ENCODE data around the gene NTN5. TPM values are rescaled to one million over a fixed set of nuclear protein-coding genes. Genes with fewer than 3 reads are reported as not detected.
A peak's percentile ranks its signal among the peaks of the same experiment; 100 is the strongest.
"Not testable (repeated sequence)": the region's sequence is repeated elsewhere in the genome, so short reads cannot be mapped to it uniquely, and the experiment has no call there.

The NTN5 gene
- total and polyA plus RNA-seq, 12 donors, result 0.11 to 2.4 (median 0.42) TPM; not detected in 3

GRCh38 chr19:48687776-48688175 is 15.0 kb upstream of the NTN5 start:
- no peak overlapping the region for H3K4me3 ChIP-seq
- no peak overlapping the region for H3K27ac ChIP-seq
- TF ChIP-seq POLR2A (IDR thresholded peaks at IDR 0.05) (no peak), CTCF (IDR thresholded peaks at IDR 0.05) (no peak)
- no peaks in the 10 kb centered on the region for H3K36me3 ChIP-seq (replicated peaks in 1 of 2)
- no peak for DNase-seq
- no peaks in the 10 kb centered on the region for H3K4me1 ChIP-seq (replicated peaks in 1 of 2)
- H3K9me3 ChIP-seq (replicated peaks in 1 of 3), result no peaks in the 10 kb centered on the region
- WGBS, 4 donors, result 91 to 96% (median 94%) methylated on average over 2 to 3 of the region's 3 CpGs
- no peaks in the 10 kb centered on the region for H3K27me3 ChIP-seq
- intact Hi-C loops (cut with DNase I), result no loop called here

GRCh38 chr19:48686637-48687036 is 13.8 kb upstream of the NTN5 start:
- 91 to 97% (median 96%) methylated on average over 6 to 7 of the region's 7 CpGs for WGBS, 4 donors
- H3K9me3 ChIP-seq (replicated peaks in 1 of 3); DNase-seq; H3K36me3 ChIP-seq (replicated peaks in 1 of 2); intact Hi-C loops (cut with DNase I); H3K4me1 ChIP-seq (replicated peaks in 1 of 2); H3K27me3 ChIP-seq; H3K4me3 ChIP-seq; H3K27ac ChIP-seq: not testable (repeated sequence)

- no peaks in the 10 kb centered on the region for H3K4me1 ChIP-seq (replicated peaks in 1 of 2)
- TF ChIP-seq CTCF (IDR thresholded peaks at IDR 0.05), result no peak
- no peak for TF ChIP-seq POLR2A (IDR thresholded peaks at IDR 0.05)
- 42 to 53% (median 48%) methylated on average over 3 of the region's 3 CpGs for WGBS, 4 donors
- H3K27me3 ChIP-seq, result no peaks in the 10 kb centered on the region
- intact Hi-C loops (cut with DNase I), result no loop called here
- H3K36me3 ChIP-seq (replicated peaks in 1 of 2), result no peaks in the 10 kb centered on the region
- H3K9me3 ChIP-seq (replicated peaks in 1 of 3), result no peaks in the 10 kb centered on the region
- peak in 2 of 7 donors; percentile 52 to 69 for DNase-seq
- no peak overlapping the region for H3K27ac ChIP-seq
- H3K4me3 ChIP-seq, result no peak overlapping the region
Measured at GRCh38 chr19:48686088-48686487, 13.3 kb upstream of the NTN5 start.

GRCh38 chr19:48685583-48685982 is 12.8 kb upstream of the NTN5 start:
- Histone ChIP-seq H3K27ac (no peak overlapping the region), H3K4me3 (no peak overlapping the region), H3K4me1 (replicated peaks in 1 of 2) (no peaks in the 10 kb centered on the region), H3K27me3 (no peaks in the 10 kb centered on the region), H3K9me3 (replicated peaks in 1 of 3) (no peaks in the 10 kb centered on the region), H3K36me3 (replicated peaks in 1 of 2) (no peaks in the 10 kb centered on the region)
- intact Hi-C loops (cut with DNase I), result no loop called here
- WGBS, 4 donors, result 64 to 78% (median 73%) methylated on average over 9 of the region's 9 CpGs
- no peak for TF ChIP-seq POLR2A (IDR thresholded peaks at IDR 0.05)
- no peak for TF ChIP-seq CTCF (IDR thresholded peaks at IDR 0.05)
- no peak for DNase-seq

GRCh38 chr19:48683349-48683748 is 10.5 kb upstream of the NTN5 start:
- Histone ChIP-seq H3K4me1 (replicated peaks in 1 of 2) (no peaks in the 10 kb centered on the region), H3K4me3 (peak overlapping the region in 1 of 4 donors; percentile 32), H3K27me3 (no peaks in the 10 kb centered on the region), H3K27ac (no peak overlapping the region), H3K36me3 (replicated peaks in 1 of 2) (no peaks in the 10 kb centered on the region), H3K9me3 (replicated peaks in 1 of 3) (no peaks in the 10 kb centered on the region)
- TF ChIP-seq CTCF (IDR thresholded peaks at IDR 0.05), result no peak
- TF ChIP-seq POLR2A (IDR thresholded peaks at IDR 0.05), result no peak
- intact Hi-C loops (cut with DNase I), result no loop called here
- WGBS, 4 donors, result 43 to 69% (median 56%) methylated on average over 11 of the region's 11 CpGs
- DNase-seq, result peak in 5 of 7 donors; percentile 61 to 76 (median 64)
